GM23338 (cell line): ENCODE results near the gene ABCB11. TPM values are rescaled to one million over a fixed set of nuclear protein-coding genes. Genes with fewer than 3 reads are reported as not detected.

Source experiments
- ATAC-seq: fragments of 200-7000 bp; cut with Tn5 transposase; 3 replicates; pipeline ENCODE4 v1.9.1; 2020
- DNase-seq: peaks from one replicate; pipeline ENCODE4 v3.0.0-alpha.2; 2015; ENCODE audit warnings: low spot score
- H2AFZ ChIP-seq: fragments of 200-600 bp; sonication (generic); 2 replicates; pipeline ENCODE4 v1.8.0; 2016; ENCODE audit warnings: antibody characterized with exemption, mild to moderate bottlenecking, moderate library complexity
- H3F3A ChIP-seq: fragments of 200-600 bp; sonication (generic); replicated peaks from 2 replicates; pipeline ENCODE4 v1.8.0; 2017; ENCODE audit warnings: antibody characterized with exemption, mixed run types, low read depth
- H3K27ac ChIP-seq: fragments of 200-600 bp; sonication (generic); 2 replicates; pipeline ENCODE4 v1.6.1; 2016; ENCODE audit warnings: low read depth
- H3K27me3 ChIP-seq: fragments of 200-600 bp; sonication (generic); 2 replicates; pipeline ENCODE4 v1.8.0; 2016; ENCODE audit warnings: mild to moderate bottlenecking, mixed run types, moderate library complexity; ENCODE audit not compliant: insufficient read depth
- H3K36me3 ChIP-seq: fragments of 200-600 bp; sonication (generic); 2 replicates; pipeline ENCODE4 v1.8.0; 2016; ENCODE audit warnings: mild to moderate bottlenecking; ENCODE audit not compliant: insufficient read depth
- H3K4me1 ChIP-seq: fragments of 200-600 bp; sonication (generic); 2 replicates; pipeline ENCODE4 v1.8.0; 2016; ENCODE audit warnings: mild to moderate bottlenecking, moderate library complexity; ENCODE audit not compliant: insufficient read depth
- H3K4me2 ChIP-seq: fragments of 200-600 bp; sonication (generic); 2 replicates; pipeline ENCODE4 v1.7.1; 2017; ENCODE audit warnings: mixed run types
- H3K4me3 ChIP-seq: fragments of 200-600 bp; sonication (generic); 2 replicates; pipeline ENCODE4 v1.6.1; 2016; ENCODE audit warnings: mixed run types
- H3K79me2 ChIP-seq: fragments of 200-600 bp; sonication (generic); replicated peaks from 2 replicates; pipeline ENCODE4 v1.8.0; 2017; ENCODE audit warnings: mild to moderate bottlenecking; ENCODE audit not compliant: insufficient read depth
- H3K9me2 ChIP-seq: fragments of 200-600 bp; sonication (generic); 2 replicates; pipeline ENCODE4 v1.8.0; 2017; ENCODE audit not compliant: insufficient read depth
- H4K20me1 ChIP-seq: fragments of 200-600 bp; sonication (generic); replicated peaks from 2 replicates; pipeline ENCODE4 v1.8.0; 2017; ENCODE audit warnings: mild to moderate bottlenecking; ENCODE audit not compliant: insufficient read depth
- H3K27ac Mint-ChIP-seq: 2 replicates; pipeline ENCODE4 v1.8.0; 2020; ENCODE audit warnings: inconsistent platforms, mild to moderate bottlenecking, moderate library complexity, mixed read lengths
- H3K27me3 Mint-ChIP-seq: 3 replicates; pipeline ENCODE4 v1.8.0; 2022; ENCODE audit warnings: low read depth, mild to moderate bottlenecking, moderate library complexity, mixed read lengths, inconsistent platforms; ENCODE audit not compliant: insufficient read depth, poor library complexity
- H3K36me3 Mint-ChIP-seq: 3 replicates; pipeline ENCODE4 v1.8.0; 2021; ENCODE audit warnings: low read depth, mild to moderate bottlenecking, inconsistent platforms, moderate library complexity, mixed read lengths
- H3K4me1 Mint-ChIP-seq: 3 replicates; pipeline ENCODE4 v1.8.0; 2020; ENCODE audit warnings: mild to moderate bottlenecking, inconsistent platforms, mixed read lengths
- H3K4me3 Mint-ChIP-seq: 3 replicates; pipeline ENCODE4 v1.8.0; 2021; ENCODE audit warnings: moderate library complexity, mild to moderate bottlenecking, inconsistent platforms, mixed read lengths
- H3K9me3 Mint-ChIP-seq: 3 replicates; pipeline ENCODE4 v1.8.0; 2020; ENCODE audit warnings: moderate library complexity, mild to moderate bottlenecking, inconsistent platforms, mixed read lengths
- CREB1 ChIP-seq: fragments of 250-450 bp; sonication (Bioruptor Pico); IDR thresholded peaks from 2 replicates; pipeline ENCODE4 v1.5.0; 2020; ENCODE audit warnings: low read depth, mild to moderate bottlenecking, moderate library complexity
- JUNB ChIP-seq: IDR thresholded peaks from one replicate; pipeline ENCODE4 v1.6.1; 2016; ENCODE audit warnings: antibody characterized with exemption; ENCODE audit not compliant: unreplicated experiment
- POLR2AphosphoS5 ChIP-seq: IDR thresholded peaks from 2 replicates; pipeline ENCODE4 v1.6.1; 2016; ENCODE audit warnings: antibody characterized with exemption, low read depth
- STAT1 ChIP-seq: IDR thresholded peaks from one replicate; pipeline ENCODE4 v1.6.1; 2016; ENCODE audit warnings: antibody characterized with exemption; ENCODE audit not compliant: unreplicated experiment
- ZNF331 ChIP-seq: fragments of 250-450 bp; sonication (Bioruptor Pico); IDR thresholded peaks from 2 replicates; pipeline ENCODE4 v1.5.0; 2020; ENCODE audit warnings: low read depth, mild to moderate bottlenecking, moderate library complexity
- polyA plus RNA-seq: library from polyadenylated mRNA; unstranded; fragments of >200 nt; fragmentation: Nextera tagmentation; extraction: Ambion mirVana; gene quantifications from 2 replicates; pipeline ENCODE4 v1.2.1, GENCODE V29; 2016
- total RNA-seq: library from RNA; depleted of rRNA; stranded (reverse); fragments of >200 nt; shearing (Covaris generic); gene quantifications from 2 replicates; pipeline ENCODE4 v1.2.3, GENCODE V29; 2014
- TF ChIP-seq, protein P1 (sequence below): fragments of 250-450 bp; sonication (Bioruptor Pico); IDR thresholded peaks from 2 replicates; pipeline ENCODE4 v1.5.0; 2020; ENCODE audit warnings: mild to moderate bottlenecking, moderate library complexity
- TF ChIP-seq, protein P2 (sequence below): IDR thresholded peaks from one replicate; pipeline ENCODE4 v1.6.1; 2018; ENCODE audit warnings: antibody characterized with exemption; ENCODE audit not compliant: unreplicated experiment

The ABCB11 gene
- total and polyA plus RNA-seq, 2 experiments from 2014 or later: not detected

DNA sequence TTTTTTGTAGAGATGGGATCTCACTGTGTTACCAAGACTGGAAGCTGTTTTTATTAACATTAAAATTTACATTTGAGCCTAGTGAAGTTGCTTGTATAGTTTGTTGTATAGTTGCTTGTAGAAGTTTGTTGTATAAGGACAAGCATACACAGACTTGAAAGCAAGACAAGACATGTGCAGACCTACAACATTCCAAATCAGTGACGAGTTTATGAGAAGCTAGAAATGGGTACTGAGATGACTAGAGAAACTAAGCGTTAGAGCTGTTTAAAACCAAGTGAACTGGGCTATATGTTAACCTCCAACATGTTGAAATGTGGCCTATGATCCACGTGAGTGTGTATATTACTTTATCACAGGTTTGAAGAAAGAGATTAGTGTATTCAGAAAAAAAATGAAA is 39.1 kb downstream of the ABCB11 start (continued):
- TF ChIP-seq, protein P1, sequence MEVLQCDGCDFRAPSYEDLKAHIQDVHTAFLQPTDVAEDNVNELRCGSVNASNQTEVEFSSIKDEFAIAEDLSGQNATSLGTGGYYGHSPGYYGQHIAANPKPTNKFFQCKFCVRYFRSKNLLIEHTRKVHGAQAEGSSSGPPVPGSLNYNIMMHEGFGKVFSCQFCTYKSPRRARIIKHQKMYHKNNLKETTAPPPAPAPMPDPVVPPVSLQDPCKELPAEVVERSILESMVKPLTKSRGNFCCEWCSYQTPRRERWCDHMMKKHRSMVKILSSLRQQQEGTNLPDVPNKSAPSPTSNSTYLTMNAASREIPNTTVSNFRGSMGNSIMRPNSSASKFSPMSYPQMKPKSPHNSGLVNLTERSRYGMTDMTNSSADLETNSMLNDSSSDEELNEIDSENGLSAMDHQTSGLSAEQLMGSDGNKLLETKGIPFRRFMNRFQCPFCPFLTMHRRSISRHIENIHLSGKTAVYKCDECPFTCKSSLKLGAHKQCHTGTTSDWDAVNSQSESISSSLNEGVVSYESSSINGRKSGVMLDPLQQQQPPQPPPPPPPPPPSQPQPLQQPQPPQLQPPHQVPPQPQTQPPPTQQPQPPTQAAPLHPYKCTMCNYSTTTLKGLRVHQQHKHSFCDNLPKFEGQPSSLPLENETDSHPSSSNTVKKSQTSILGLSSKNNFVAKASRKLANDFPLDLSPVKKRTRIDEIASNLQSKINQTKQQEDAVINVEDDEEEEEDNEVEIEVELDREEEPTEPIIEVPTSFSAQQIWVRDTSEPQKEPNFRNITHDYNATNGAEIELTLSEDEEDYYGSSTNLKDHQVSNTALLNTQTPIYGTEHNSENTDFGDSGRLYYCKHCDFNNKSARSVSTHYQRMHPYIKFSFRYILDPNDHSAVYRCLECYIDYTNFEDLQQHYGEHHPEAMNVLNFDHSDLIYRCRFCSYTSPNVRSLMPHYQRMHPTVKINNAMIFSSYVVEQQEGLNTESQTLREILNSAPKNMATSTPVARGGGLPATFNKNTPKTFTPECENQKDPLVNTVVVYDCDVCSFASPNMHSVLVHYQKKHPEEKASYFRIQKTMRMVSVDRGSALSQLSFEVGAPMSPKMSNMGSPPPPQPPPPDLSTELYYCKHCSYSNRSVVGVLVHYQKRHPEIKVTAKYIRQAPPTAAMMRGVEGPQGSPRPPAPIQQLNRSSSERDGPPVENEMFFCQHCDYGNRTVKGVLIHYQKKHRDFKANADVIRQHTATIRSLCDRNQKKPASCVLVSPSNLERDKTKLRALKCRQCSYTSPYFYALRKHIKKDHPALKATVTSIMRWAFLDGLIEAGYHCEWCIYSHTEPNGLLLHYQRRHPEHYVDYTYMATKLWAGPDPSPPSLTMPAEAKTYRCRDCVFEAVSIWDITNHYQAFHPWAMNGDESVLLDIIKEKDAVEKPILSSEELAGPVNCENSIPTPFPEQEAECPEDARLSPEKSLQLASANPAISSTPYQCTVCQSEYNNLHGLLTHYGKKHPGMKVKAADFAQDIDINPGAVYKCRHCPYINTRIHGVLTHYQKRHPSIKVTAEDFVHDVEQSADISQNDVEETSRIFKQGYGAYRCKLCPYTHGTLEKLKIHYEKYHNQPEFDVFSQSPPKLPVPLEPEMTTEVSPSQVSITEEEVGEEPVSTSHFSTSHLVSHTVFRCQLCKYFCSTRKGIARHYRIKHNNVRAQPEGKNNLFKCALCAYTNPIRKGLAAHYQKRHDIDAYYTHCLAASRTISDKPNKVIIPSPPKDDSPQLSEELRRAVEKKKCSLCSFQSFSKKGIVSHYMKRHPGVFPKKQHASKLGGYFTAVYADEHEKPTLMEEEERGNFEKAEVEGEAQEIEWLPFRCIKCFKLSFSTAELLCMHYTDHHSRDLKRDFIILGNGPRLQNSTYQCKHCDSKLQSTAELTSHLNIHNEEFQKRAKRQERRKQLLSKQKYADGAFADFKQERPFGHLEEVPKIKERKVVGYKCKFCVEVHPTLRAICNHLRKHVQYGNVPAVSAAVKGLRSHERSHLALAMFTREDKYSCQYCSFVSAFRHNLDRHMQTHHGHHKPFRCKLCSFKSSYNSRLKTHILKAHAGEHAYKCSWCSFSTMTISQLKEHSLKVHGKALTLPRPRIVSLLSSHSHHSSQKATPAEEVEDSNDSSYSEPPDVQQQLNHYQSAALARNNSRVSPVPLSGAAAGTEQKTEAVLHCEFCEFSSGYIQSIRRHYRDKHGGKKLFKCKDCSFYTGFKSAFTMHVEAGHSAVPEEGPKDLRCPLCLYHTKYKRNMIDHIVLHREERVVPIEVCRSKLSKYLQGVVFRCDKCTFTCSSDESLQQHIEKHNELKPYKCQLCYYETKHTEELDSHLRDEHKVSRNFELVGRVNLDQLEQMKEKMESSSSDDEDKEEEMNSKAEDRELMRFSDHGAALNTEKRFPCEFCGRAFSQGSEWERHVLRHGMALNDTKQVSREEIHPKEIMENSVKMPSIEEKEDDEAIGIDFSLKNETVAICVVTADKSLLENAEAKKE: no peak

DNA sequence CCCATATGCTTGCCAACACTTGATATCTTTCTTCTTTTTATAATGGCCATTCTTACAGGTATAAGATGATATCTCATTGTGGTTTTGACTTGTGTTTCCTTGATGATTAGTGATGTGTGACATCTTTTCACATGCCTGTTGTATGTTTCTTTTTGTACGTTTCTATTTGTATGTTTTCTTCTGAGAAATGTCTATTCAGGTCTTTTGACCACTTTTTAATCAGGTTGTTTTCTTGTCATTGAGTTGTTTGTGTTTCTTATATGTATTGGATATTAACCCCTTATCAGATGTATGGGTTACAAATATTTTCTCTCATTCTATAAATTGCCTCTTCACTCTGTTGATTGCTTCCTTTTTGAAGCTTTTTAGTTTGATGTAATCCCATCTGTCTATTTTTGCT is 42.4 kb downstream of the ABCB11 start:
- Histone ChIP-seq H3K27me3 (no peaks in the 10 kb centered on the region), H3K4me3 (no peak overlapping the region), H3K79me2 (no peaks in the 10 kb centered on the region), H3K27ac (no peak overlapping the region), H3K36me3 (no peaks in the 10 kb centered on the region), H3K4me1 (no peaks in the 10 kb centered on the region), H3F3A (no peaks in the 10 kb centered on the region), H2AFZ (no peak overlapping the region), H3K4me2 (no peak overlapping the region), H3K9me2 (no peaks in the 10 kb centered on the region), H4K20me1 (no peaks in the 10 kb centered on the region)
- DNase-seq (no peak), ATAC-seq (no peak)
- H3K27ac Mint-ChIP-seq: no peak overlapping the region
- H3K27me3 Mint-ChIP-seq: no peaks in the 10 kb centered on the region
- no peaks in the 10 kb centered on the region for H3K9me3 Mint-ChIP-seq
- H3K36me3 Mint-ChIP-seq: no peaks in the 10 kb centered on the region
- H3K4me1 Mint-ChIP-seq: no peaks in the 10 kb centered on the region
- no peak overlapping the region for H3K4me3 Mint-ChIP-seq
- TF ChIP-seq, protein P1: no peak
- no peak for TF ChIP-seq JUNB
- TF ChIP-seq ZNF331 (CRISPR knock-in tag): no peak
- TF ChIP-seq, protein P2, sequence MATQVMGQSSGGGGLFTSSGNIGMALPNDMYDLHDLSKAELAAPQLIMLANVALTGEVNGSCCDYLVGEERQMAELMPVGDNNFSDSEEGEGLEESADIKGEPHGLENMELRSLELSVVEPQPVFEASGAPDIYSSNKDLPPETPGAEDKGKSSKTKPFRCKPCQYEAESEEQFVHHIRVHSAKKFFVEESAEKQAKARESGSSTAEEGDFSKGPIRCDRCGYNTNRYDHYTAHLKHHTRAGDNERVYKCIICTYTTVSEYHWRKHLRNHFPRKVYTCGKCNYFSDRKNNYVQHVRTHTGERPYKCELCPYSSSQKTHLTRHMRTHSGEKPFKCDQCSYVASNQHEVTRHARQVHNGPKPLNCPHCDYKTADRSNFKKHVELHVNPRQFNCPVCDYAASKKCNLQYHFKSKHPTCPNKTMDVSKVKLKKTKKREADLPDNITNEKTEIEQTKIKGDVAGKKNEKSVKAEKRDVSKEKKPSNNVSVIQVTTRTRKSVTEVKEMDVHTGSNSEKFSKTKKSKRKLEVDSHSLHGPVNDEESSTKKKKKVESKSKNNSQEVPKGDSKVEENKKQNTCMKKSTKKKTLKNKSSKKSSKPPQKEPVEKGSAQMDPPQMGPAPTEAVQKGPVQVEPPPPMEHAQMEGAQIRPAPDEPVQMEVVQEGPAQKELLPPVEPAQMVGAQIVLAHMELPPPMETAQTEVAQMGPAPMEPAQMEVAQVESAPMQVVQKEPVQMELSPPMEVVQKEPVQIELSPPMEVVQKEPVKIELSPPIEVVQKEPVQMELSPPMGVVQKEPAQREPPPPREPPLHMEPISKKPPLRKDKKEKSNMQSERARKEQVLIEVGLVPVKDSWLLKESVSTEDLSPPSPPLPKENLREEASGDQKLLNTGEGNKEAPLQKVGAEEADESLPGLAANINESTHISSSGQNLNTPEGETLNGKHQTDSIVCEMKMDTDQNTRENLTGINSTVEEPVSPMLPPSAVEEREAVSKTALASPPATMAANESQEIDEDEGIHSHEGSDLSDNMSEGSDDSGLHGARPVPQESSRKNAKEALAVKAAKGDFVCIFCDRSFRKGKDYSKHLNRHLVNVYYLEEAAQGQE: no peak
- TF ChIP-seq POLR2AphosphoS5: no peak
- no peak for TF ChIP-seq STAT1
- TF ChIP-seq CREB1 (CRISPR knock-in tag): no peak
